SU-DHL-6 (cell line): ENCODE measurements around the gene SCEL.

Experiments used
- H2AFZ ChIP-seq: fragments of 200-600 bp; sonication (generic); 2 replicates; pipeline ENCODE4 v1.6.1; 2014; ENCODE audit warnings: low read depth, mild to moderate bottlenecking, moderate library complexity, mixed read lengths, antibody characterized with exemption, low read length; ENCODE audit not compliant: severe bottlenecking
- H3F3A ChIP-seq: fragments of 200-600 bp; shearing (Covaris generic); 2 replicates; pipeline ENCODE4 v1.6.0; 2016; ENCODE audit warnings: antibody characterized with exemption, mild to moderate bottlenecking; ENCODE audit not compliant: insufficient read depth
- H3K27ac ChIP-seq: fragments of 200-600 bp; sonication (generic); 2 replicates; pipeline ENCODE4 v1.5.1; 2016; ENCODE audit warnings: low read depth, mild to moderate bottlenecking, low read length, moderate library complexity, mixed read lengths
- H3K27me3 ChIP-seq: fragments of 200-600 bp; sonication (generic), shearing (Covaris generic); 2 replicates; pipeline ENCODE4 v1.6.0; 2014; ENCODE audit warnings: mild to moderate bottlenecking, low read length
- H3K36me3 ChIP-seq: fragments of 200-600 bp; sonication (generic); 2 replicates; pipeline ENCODE4 v1.6.1; 2014; ENCODE audit warnings: mild to moderate bottlenecking, low read length, mixed read lengths
- H3K4me2 ChIP-seq: fragments of 300-600, 200-600 bp; shearing (Covaris generic), sonication (generic); 2 replicates; pipeline ENCODE4 v1.6.0; 2014; ENCODE audit warnings: low read length, low read depth, mild to moderate bottlenecking; ENCODE audit not compliant: poor library complexity, severe bottlenecking
- H3K4me3 ChIP-seq: fragments of 200-600 bp; sonication (generic); 2 replicates; pipeline ENCODE4 v1.5.1; 2014; ENCODE audit warnings: antibody characterized with exemption, low read length, mild to moderate bottlenecking, mixed read lengths; ENCODE audit not compliant: insufficient read depth, poor library complexity, severe bottlenecking
- H3K79me2 ChIP-seq: fragments of 200-600 bp; sonication (generic); 2 replicates; pipeline ENCODE4 v1.6.1; 2014; ENCODE audit warnings: mild to moderate bottlenecking, low read length, moderate library complexity; ENCODE audit not compliant: insufficient read depth
- H3K9ac ChIP-seq: fragments of 200-600 bp; sonication (generic); 2 replicates; pipeline ENCODE4 v1.7.0; 2014; ENCODE audit warnings: mild to moderate bottlenecking, low read length
- H3K9me2 ChIP-seq: fragments of 200-600 bp; sonication (generic); replicated peaks from 2 replicates; pipeline ENCODE4 v1.6.1; 2014; ENCODE audit warnings: low read length; ENCODE audit not compliant: insufficient read depth
- H3K9me3 ChIP-seq: fragments of 200-600 bp; sonication (generic); 2 replicates; pipeline ENCODE4 v1.6.1; 2014; ENCODE audit warnings: low read length, mixed read lengths; ENCODE audit not compliant: insufficient read depth
- H4K20me1 ChIP-seq: fragments of 200-600 bp; sonication (generic); 2 replicates; pipeline ENCODE4 v1.6.1; 2014; ENCODE audit warnings: low read depth, mild to moderate bottlenecking, antibody characterized with exemption, low read length, moderate library complexity, mixed read lengths
- CTCF ChIP-seq: fragments of 200-600 bp; sonication (generic); IDR thresholded peaks from one replicate; pipeline ENCODE4 v1.5.1; 2017; ENCODE audit warnings: antibody characterized with exemption, mild to moderate bottlenecking, low read length, moderate library complexity; ENCODE audit not compliant: insufficient read depth, poor library complexity, severe bottlenecking
- EZH2phosphoT487 ChIP-seq: fragments of 200-600 bp; sonication (generic), shearing (Covaris generic); conservative IDR thresholded peaks from 2 replicates; pipeline ENCODE4 v1.6.1; 2018; ENCODE audit warnings: mild to moderate bottlenecking, antibody characterized with exemption, low read length, moderate library complexity, mixed read lengths

SCEL gene

GRCh38 chr13:77530875-77531274 is 4.6 kb upstream of the SCEL start:
- H2AFZ ChIP-seq, result no peak overlapping the region
- H4K20me1 ChIP-seq, result no peaks in the 10 kb centered on the region
- H3K9me3 ChIP-seq, result no peaks in the 10 kb centered on the region
- no peak overlapping the region for H3K4me3 ChIP-seq
- no peaks in the 10 kb centered on the region for H3K9me2 ChIP-seq
- no peaks in the 10 kb centered on the region for H3K79me2 ChIP-seq
- TF ChIP-seq CTCF (no peak), EZH2phosphoT487 (no peak)
- H3K4me2 ChIP-seq, result no peak overlapping the region
- no peaks in the 10 kb centered on the region for H3F3A ChIP-seq
- H3K9ac ChIP-seq, result no peak overlapping the region
- H3K27ac ChIP-seq, result no peak overlapping the region
- no peaks in the 10 kb centered on the region for H3K36me3 ChIP-seq
- H3K27me3 ChIP-seq, result no peaks in the 10 kb centered on the region

DNA sequence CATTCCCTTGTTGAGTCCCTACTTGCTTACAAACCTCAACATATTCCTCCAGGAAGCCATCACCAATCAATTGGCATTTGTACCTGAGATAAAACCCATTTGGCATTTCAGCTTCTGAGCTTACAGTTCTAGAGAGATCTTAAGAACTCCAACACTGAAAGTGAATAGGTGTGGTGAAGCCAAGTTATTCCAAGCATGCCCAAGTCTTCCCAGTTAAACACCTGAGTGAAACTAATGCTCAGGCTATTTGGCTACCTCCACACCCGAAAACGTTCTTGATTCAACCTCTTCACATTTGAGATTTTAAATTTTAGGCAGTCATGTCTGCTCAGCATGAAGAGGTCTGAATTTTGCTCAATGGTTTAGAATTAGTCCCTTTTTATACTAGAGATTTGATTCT is 2.5 kb upstream of the SCEL start:
- Histone ChIP-seq H3F3A (no peaks in the 10 kb centered on the region), H3K27ac (no peak overlapping the region), H3K79me2 (no peaks in the 10 kb centered on the region), H4K20me1 (no peaks in the 10 kb centered on the region), H3K4me2 (no peak overlapping the region), H2AFZ (no peak overlapping the region), H3K9me3 (no peaks in the 10 kb centered on the region), H3K9ac (no peak overlapping the region), H3K36me3 (no peaks in the 10 kb centered on the region), H3K9me2 (no peaks in the 10 kb centered on the region), H3K27me3 (no peaks in the 10 kb centered on the region), H3K4me3 (no peak overlapping the region)
- no peak for TF ChIP-seq EZH2phosphoT487
- no peak for TF ChIP-seq CTCF

DNA sequence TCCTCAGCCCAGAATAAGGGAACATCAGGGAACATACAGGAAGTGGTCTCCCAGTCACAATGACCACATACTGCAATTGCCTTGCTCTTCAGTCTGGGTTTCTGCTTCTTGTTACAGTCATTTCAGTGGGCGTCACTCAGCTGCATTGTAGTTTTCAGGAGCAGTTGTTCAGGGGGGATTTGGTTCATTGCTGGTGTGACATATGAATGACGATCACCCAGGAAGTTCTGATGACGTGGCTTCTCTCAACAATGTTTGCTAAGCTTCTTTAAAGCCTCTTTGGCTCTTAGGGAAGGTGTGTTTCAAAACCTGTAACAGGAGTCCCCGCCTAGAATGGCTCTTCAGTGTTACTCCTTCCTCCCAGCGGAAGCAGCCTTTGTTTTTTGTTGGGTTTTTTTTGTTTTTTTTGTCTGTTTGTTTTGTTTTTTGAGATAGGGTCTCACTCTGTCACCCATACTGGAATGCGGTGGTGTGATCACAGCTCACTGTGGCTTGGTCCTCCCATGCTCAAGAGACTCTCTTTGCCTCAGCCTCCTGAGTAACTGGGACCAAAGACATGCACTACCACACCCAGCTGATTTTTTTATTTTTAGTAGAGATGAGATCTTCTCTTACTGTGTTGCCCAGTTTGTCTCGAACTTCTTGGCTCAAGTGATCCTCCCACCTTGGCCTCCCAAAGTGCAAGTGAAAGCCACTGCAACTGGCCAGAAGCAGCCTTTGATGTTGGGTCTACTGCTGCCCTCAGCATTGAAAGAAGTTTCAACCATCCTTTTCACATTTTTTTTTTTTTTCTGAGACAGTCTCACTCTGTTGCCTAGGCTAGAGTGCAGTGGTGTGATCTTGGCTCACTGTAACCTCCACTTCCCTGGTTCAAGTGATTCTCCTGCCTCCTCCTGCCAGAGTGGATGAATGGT is 1.4 kb upstream of the SCEL start:
- H3K9me3 ChIP-seq, result no peaks in the 10 kb centered on the region
- H3K4me2 ChIP-seq, result no peak overlapping the region
- H3K4me3 ChIP-seq, result no peak overlapping the region
- H3K27ac ChIP-seq, result no peak overlapping the region
- no peak overlapping the region for H2AFZ ChIP-seq
- H3F3A ChIP-seq, result no peaks in the 10 kb centered on the region
- no peaks in the 10 kb centered on the region for H4K20me1 ChIP-seq
- H3K9me2 ChIP-seq, result no peaks in the 10 kb centered on the region
- H3K9ac ChIP-seq, result no peak overlapping the region
- H3K36me3 ChIP-seq, result no peaks in the 10 kb centered on the region
- no peaks in the 10 kb centered on the region for H3K79me2 ChIP-seq
- TF ChIP-seq EZH2phosphoT487, result no peak
- no peak for TF ChIP-seq CTCF
- H3K27me3 ChIP-seq, result no peaks in the 10 kb centered on the region
